Uterus (tissue), 4 donors: ENCODE results near the gene NHEJ1. TPM values are rescaled to one million over a fixed set of nuclear protein-coding genes. Genes with fewer than 3 reads are reported as not detected.
"Not testable (repeated sequence)": the region's sequence is repeated elsewhere in the genome, so short reads cannot be mapped to it uniquely, and the experiment has no call there.

ENCODE experiments used
- DNase-seq, 2 donors: peaks; one replicate each; pipeline ENCODE4 v3.0.0-alpha.2; 2019 to 2020
- H3K27ac ChIP-seq, 2 donors: fragments of 200-600 bp; sonication (generic); 1 replicate in 1 of 2; 2 replicates in 1 of 2; pipeline ENCODE4 v1.5.1; 2016 to 2018
- H3K27me3 ChIP-seq, 2 donors: fragments of 200-600 bp; sonication (generic); one replicate each; pipeline ENCODE4 v1.5.1; 2018 to 2019; ENCODE audit warnings: control low read depth in 1 of 2
- H3K36me3 ChIP-seq, 2 donors: fragments of 200-600 bp; sonication (generic); one replicate each; pipeline ENCODE4 v1.5.1; 2019; ENCODE audit warnings: control low read depth in 1 of 2
- H3K4me1 ChIP-seq, 2 donors: fragments of 200-600 bp; sonication (generic); one replicate each; pipeline ENCODE4 v1.5.1; 2018 to 2019; ENCODE audit warnings: control low read depth in 1 of 2
- H3K4me3 ChIP-seq, 2 donors: fragments of 200-600 bp; sonication (generic); 1 replicate in 1 of 2; 2 replicates in 1 of 2; pipeline ENCODE4 v1.5.1; 2018 to 2019; ENCODE audit warnings: mild to moderate bottlenecking in 1 of 2
- H3K9me3 ChIP-seq, 2 donors: fragments of 200-600 bp; sonication (generic); one replicate each; pipeline ENCODE4 v1.5.1; 2019; ENCODE audit warnings: control low read depth in 1 of 2
- POLR2A ChIP-seq, 2 donors: fragments of 450-650 bp; IDR thresholded peaks; one replicate each; pipeline ENCODE4 v1.6.1; 2016; ENCODE audit warnings: antibody characterized with exemption in 2 of 2, mild to moderate bottlenecking in 1 of 2, moderate library complexity in 1 of 2
- intact Hi-C: fragments of 100-400 bp; cut with DNase I; formaldehyde crosslinking; loops from one replicate; pipeline ENCODE4 v1.15.1; 2023; ENCODE audit warnings: low total_unique reads
- total RNA-seq, 4 donors: library from RNA; depleted of rRNA in 3 of 4; stranded (reverse); fragments of >200 nt in 3 of 4; gene quantifications; one replicate each; pipeline versions ENCODE4 v1.1.0 to v1.2.4, GENCODE V29; 2014 to 2023
- TF ChIP-seq, protein P1 (sequence below), 4 experiments: fragments of 200-600 bp in 2 of 4; fragments of 450-650 bp in 2 of 4; sonication (generic) in 2 of 4; IDR thresholded peaks; one replicate each; pipeline ENCODE4 v1.5.1; 2016 to 2019; ENCODE audit warnings: antibody characterized with exemption in 4 of 4, mild to moderate bottlenecking in 2 of 4, moderate library complexity in 1 of 4
- donor health status: DM: yes; HTN: yes; CAD: no.

The NHEJ1 gene
- total RNA-seq, 4 donors from 2014 or later: 15.0 to 162 (median 18.1) TPM

DNA sequence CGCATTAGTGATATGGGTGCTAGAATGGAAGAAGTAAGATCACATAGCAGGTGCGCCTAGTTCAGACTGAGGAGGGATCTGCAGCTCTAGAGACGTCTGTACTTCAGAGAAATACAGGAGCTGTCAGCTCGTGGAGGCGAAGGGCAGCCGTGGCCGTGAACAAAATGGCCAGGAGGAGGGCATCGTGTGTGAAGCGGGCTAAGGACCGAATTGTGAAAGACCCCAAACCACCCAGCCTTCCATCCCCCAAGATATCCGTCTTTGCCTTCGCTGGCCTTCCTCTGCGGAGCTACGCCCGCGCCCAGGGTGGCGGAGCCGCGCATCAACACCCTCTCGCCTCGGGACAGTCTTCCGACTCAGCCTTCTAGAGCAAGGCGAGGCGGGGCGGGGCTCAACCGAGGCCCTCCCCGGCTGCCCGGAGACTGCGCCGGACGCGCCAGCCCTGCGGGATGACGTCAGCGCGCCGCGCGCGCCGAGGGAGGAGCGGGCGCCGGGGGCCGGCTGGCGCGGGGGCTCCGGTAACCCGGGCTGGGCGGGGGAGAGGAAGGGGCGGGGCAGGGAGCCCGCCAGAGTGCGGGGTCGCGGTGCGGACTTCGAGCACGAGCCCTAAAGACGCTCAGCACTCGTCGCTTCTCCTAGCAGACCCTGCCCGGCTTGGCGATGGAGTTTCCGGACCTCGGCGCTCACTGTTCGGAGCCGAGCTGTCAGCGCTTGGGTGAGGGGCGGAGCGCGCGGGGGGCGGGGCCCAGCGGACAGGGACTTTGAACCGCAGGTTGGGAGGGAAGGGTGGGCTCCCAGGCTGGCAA lies 45.9 kb upstream of the NHEJ1 start, which contains the start of gene ZFAND2B:
ZFAND2B (plus strand) TSS at position 455 of the 806 bp plus-strand sequence; CDS start at position 661, 206 bp downstream.
- DNase-seq: peak; percentile 93 to 95
- no peaks in the 10 kb centered on the region for H3K9me3 ChIP-seq
- peak; percentile 98 to 100 for TF ChIP-seq POLR2A (IDR thresholded peaks at IDR 0.05)
- TF ChIP-seq, protein P1, sequence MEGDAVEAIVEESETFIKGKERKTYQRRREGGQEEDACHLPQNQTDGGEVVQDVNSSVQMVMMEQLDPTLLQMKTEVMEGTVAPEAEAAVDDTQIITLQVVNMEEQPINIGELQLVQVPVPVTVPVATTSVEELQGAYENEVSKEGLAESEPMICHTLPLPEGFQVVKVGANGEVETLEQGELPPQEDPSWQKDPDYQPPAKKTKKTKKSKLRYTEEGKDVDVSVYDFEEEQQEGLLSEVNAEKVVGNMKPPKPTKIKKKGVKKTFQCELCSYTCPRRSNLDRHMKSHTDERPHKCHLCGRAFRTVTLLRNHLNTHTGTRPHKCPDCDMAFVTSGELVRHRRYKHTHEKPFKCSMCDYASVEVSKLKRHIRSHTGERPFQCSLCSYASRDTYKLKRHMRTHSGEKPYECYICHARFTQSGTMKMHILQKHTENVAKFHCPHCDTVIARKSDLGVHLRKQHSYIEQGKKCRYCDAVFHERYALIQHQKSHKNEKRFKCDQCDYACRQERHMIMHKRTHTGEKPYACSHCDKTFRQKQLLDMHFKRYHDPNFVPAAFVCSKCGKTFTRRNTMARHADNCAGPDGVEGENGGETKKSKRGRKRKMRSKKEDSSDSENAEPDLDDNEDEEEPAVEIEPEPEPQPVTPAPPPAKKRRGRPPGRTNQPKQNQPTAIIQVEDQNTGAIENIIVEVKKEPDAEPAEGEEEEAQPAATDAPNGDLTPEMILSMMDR (IDR thresholded peaks at IDR 0.05): peak in 3 of 4 experiments; percentile 6 to 58 (median 36)
- H3K4me1 ChIP-seq: peaks cover 0 to 7% of the 10 kb centered on the region in 2 donors
- H3K4me3 ChIP-seq: peak within 1 kb of the TSS; percentile 85 to 92
- intact Hi-C loops: no loop called here
- H3K36me3 ChIP-seq: no peaks in the 10 kb centered on the region
- H3K27ac ChIP-seq: peak within 1 kb of the TSS; percentile 96 to 99
- no peaks in the 10 kb centered on the region for H3K27me3 ChIP-seq

DNA sequence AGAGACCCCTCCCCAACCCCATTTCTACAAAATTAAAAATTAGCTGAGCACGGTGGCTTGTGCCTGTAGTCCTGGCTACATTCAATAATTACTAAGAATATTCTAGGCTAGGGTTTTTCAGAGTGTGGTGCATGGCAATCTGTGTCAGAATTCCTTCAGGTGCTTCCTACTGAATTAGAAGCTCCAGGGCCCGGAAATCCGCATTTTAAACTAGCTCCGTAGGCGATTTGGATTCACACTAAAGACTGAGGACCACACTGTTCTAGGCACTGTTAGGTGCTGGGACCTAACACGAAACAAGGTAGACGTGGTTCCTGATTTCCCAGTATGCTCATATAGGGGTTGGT lies 45.3 kb upstream of the NHEJ1 start:
- Histone ChIP-seq H3K36me3 (no peaks in the 10 kb centered on the region), H3K4me1 (peaks cover 0 to 7% of the 10 kb centered on the region in 2 donors), H3K27ac (peak overlapping the region; percentile 96 to 99), H3K9me3 (no peaks in the 10 kb centered on the region), H3K27me3 (no peaks in the 10 kb centered on the region), H3K4me3 (peak overlapping the region; percentile 85 to 92)
- no peak for TF ChIP-seq POLR2A (IDR thresholded peaks at IDR 0.05)
- TF ChIP-seq, protein P1 (IDR thresholded peaks at IDR 0.05): no peak
- DNase-seq: no peak
- intact Hi-C loops: no loop called here

DNA sequence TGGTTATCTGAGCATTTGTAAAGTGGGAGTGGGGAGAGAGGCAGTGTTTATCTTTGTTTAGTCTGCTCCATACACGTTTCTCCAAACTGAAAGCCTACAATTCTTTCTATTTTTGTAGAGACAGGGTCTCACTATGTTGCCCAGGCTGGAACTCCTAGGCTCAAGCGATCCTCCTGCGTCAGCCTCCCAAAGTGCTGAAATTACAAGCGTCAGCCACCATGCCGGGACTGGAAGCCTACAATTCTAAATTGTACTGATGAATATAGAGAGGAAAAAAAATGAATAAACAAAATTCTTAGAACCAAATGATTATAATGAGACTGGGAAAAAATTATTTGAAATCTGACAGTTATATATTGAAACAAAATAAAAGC lies 44.5 kb upstream of the NHEJ1 start:
- intact Hi-C loops: no loop called here

DNA sequence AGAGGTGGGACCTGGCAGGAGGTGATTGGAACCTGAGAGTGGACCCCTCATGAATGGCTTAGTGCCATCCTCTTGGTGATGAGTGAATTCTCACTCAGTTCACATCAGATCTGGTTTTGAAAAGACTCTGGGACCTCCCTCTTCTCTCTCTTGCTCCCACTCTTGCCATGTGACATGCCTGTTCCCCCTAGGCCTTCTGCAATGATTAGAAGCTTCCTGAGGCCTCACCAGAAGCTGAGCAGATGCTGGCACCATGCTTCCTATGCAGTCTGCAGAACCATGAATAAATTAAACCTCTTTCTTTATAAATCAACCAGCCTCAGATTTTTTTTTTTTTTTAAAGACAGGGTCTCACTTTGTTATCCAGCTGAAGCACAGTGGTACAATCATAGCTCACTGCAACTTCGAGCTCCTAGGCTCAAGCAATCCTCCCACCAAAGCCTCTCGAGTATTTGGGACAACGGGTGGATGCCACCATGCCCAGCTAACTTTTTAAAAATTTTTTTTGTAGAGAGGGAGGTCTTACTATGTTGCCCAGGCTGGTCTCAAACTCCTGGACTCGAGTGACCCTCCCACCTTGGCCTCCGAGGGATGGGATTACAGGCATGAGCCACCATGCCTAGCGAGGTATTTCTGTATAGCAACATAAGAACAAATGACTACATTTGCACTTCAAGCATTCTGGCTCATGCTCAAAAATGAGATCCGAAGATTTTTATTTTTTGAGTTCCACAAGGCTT lies 44.0 kb upstream of the NHEJ1 start:
- Histone ChIP-seq H3K9me3 (no peaks in the 10 kb centered on the region), H3K36me3 (no peaks in the 10 kb centered on the region), H3K4me3 (no peak overlapping the region), H3K27me3 (no peaks in the 10 kb centered on the region), H3K4me1 (peaks cover 0 to 7% of the 10 kb centered on the region in 2 donors), H3K27ac (no peak overlapping the region)
- TF ChIP-seq, protein P1 (IDR thresholded peaks at IDR 0.05): no peak
- no peak for TF ChIP-seq POLR2A (IDR thresholded peaks at IDR 0.05)
- DNase-seq: no peak
- intact Hi-C loops: no loop called here

More for the DNA sequence above, 44.5 kb upstream of the NHEJ1 start:
- Histone ChIP-seq H3K4me3 (no peak overlapping the region), H3K9me3 (no peaks in the 10 kb centered on the region), H3K4me1 (peaks cover 0 to 7% of the 10 kb centered on the region in 2 donors), H3K27ac (no peak overlapping the region), H3K36me3 (no peaks in the 10 kb centered on the region), H3K27me3 (no peaks in the 10 kb centered on the region)
- TF ChIP-seq POLR2A (IDR thresholded peaks at IDR 0.05): no peak
- TF ChIP-seq, protein P1 (IDR thresholded peaks at IDR 0.05): no peak
- no peak for DNase-seq

DNA sequence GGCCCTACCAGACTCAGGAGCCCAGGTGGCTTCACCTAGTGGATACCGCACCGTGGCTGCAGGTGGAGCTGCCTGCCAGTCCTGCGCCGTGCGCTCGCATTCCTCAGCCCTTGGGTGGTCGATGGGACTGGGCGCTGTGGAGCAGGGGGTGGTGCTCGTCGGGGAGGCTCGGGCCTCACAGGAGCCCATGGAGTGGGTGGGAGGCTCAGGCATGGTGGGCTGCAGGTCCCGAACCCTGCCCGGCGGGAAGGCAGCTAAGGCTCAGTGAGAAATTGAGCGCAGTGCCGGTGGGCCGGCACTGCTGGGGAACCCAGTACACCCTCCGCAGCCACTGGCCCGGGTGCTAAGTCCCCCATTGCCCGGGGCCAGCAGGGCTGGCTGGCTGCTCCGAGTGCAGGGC lies 40.7 kb upstream of the NHEJ1 start:
- H3K27me3 ChIP-seq, DNase-seq, H3K4me3 ChIP-seq, H3K27ac ChIP-seq, intact Hi-C loops, H3K4me1 ChIP-seq, H3K36me3 ChIP-seq, H3K9me3 ChIP-seq: not testable (repeated sequence)

DNA sequence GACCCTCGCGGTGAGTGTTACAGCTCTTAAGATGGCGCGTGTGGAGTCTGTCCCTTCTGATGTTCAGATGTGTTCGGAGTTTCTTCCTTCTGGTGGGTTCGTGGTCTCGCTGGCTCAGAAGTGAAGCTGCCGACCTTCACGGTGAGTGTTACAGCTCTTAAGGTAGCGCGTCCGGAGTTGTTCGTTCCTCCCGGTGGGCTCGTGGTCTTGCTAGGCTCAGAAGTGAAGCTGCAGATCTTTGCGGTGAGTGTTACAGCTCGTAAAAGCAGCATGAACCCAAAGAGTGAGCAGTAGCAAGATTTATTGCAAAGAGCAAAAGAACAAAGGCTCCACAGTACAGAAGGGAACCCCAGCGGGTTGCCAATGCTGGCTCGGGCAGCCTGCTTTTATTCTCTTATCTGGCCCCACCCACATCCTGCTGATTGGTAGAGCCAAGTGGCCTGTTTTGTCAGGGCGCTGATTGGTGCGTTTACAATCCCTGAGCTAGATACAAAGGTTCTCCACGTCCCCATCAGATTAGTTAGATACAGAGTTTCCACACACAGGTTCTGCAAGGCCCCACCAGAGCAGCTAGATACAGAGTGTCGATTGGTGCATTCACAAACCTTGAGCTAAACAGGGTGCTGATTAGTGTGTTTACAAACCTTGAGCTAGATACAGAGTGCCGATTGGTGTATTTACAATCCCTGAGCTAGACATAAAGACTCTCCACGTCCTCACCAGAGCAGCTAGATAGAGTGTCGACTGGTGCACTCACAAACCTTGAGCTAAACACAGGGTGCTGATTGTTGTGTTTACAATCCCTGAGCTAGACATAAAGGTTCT lies 40.1 kb upstream of the NHEJ1 start:
- H3K9me3 ChIP-seq, H3K27me3 ChIP-seq, H3K27ac ChIP-seq, H3K36me3 ChIP-seq, H3K4me3 ChIP-seq, DNase-seq, H3K4me1 ChIP-seq, intact Hi-C loops: not testable (repeated sequence)
